Neural progenitor cell (in vitro differentiated cells): ENCODE measurements around the gene HSPG2.

Experiments
- EZH2 ChIP-seq: fragments of 200-600 bp; sonication (generic); IDR thresholded peaks from 2 replicates; pipeline ENCODE4 v1.6.1; 2017; ENCODE audit warnings: antibody characterized with exemption, mild to moderate bottlenecking, moderate library complexity
- EZH2phosphoT487 ChIP-seq: fragments of 200-600 bp; sonication (generic); IDR thresholded peaks from 2 replicates; pipeline ENCODE4 v1.6.1; 2017; ENCODE audit warnings: antibody characterized with exemption
- TF ChIP-seq, protein P1 (sequence below): fragments of 200-600 bp; sonication (generic); IDR thresholded peaks from 2 replicates; pipeline ENCODE4 v1.5.1; 2017; ENCODE audit warnings: antibody characterized with exemption, mild to moderate bottlenecking

DNA sequence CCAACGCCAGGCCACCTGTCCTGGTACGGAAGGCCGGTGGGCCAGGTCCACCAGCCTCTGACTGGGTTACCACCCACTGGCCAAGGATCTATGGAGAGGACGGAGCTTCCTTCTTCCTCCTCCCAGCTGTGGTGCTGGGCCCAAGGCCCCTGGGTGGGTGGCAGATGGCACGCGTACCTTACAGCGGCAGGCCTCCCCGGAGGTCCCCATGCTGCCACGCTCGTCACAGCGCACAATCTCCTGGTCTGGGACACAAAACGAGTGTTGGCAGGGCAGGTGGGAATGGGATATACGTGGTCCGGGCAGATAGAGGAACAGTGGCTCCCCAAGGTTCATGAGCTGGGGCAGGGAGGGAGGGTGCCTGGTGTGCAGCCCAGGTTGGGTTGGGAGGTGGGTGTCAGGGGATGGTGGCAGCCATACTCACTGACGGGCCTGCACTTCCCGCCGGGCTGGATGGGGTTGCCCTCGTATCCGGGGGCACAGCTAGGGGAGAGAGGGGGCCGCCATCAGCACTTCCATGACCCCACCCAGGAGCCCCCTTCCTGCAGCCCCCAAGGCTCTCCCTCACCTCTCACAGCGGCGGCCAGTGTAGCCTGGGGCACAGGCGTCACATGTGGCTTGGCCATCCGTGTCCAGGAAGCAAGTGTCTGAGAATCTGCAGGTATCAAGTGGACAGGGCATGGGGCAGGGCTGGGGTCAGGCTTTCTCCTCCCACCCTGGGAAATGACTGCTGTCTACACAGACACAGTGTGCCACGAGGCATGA lies 58.9 kb downstream of the HSPG2 start:
- TF ChIP-seq, protein P1, sequence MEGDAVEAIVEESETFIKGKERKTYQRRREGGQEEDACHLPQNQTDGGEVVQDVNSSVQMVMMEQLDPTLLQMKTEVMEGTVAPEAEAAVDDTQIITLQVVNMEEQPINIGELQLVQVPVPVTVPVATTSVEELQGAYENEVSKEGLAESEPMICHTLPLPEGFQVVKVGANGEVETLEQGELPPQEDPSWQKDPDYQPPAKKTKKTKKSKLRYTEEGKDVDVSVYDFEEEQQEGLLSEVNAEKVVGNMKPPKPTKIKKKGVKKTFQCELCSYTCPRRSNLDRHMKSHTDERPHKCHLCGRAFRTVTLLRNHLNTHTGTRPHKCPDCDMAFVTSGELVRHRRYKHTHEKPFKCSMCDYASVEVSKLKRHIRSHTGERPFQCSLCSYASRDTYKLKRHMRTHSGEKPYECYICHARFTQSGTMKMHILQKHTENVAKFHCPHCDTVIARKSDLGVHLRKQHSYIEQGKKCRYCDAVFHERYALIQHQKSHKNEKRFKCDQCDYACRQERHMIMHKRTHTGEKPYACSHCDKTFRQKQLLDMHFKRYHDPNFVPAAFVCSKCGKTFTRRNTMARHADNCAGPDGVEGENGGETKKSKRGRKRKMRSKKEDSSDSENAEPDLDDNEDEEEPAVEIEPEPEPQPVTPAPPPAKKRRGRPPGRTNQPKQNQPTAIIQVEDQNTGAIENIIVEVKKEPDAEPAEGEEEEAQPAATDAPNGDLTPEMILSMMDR: no peak
- TF ChIP-seq EZH2: no peak
- TF ChIP-seq EZH2phosphoT487: no peak
